PC-9 (cell line): ENCODE data around the gene TMEM217. TPM values are rescaled to one million over a fixed set of nuclear protein-coding genes. Genes with fewer than 3 reads are reported as not detected.

Experiments used
- BruUV-seq: library from RNA; stranded (reverse); fragments of 400-500 nt; replicated peaks from 2 replicates; lab custom pipeline; 2021; lab: Mats Ljungman, UMichigan
- CTCF ChIA-PET: fragments of 300-600 bp; sonication (Branson Sonifier 250); formaldehyde crosslinking; loops from one replicate; lab custom pipeline; 2022; ENCODE audit warnings: antibody characterized with exemption; lab: Charles Lee
- POLR2A ChIA-PET: fragments of 300-600 bp; sonication (Branson Sonifier 250); formaldehyde crosslinking; loops from one replicate; lab custom pipeline; 2022; ENCODE audit warnings: antibody characterized with exemption; ENCODE audit not compliant: unreplicated experiment; lab: Charles Lee
- DNase-seq, 2 experiments: peaks; one replicate each; pipeline versions ENCODE4 v3.0.0 to v3.0.0-alpha.2; 2015 to 2022; ENCODE audit warnings: mixed read lengths in 1 of 2
- H2AFZ ChIP-seq: fragments of 200-600 bp; sonication (generic); 2 replicates; pipeline ENCODE4 v1.8.1; 2017; ENCODE audit warnings: antibody characterized with exemption
- H3F3A ChIP-seq: fragments of 200-600 bp; sonication (generic); 2 replicates; pipeline ENCODE4 v1.8.1; 2017; ENCODE audit warnings: antibody characterized with exemption, mild to moderate bottlenecking, low read depth; ENCODE audit not compliant: insufficient read depth
- H3K27ac ChIP-seq: fragments of 200-600 bp; sonication (generic); 2 replicates; pipeline ENCODE4 v1.6.1; 2016; ENCODE audit warnings: mixed run types
- H3K27me3 ChIP-seq: fragments of 200-600 bp; sonication (generic); 2 replicates; pipeline ENCODE4 v1.6.1; 2016; ENCODE audit warnings: low read depth, mixed run types; ENCODE audit not compliant: insufficient read depth
- H3K36me3 ChIP-seq: fragments of 200-600 bp; sonication (generic); 2 replicates; pipeline ENCODE4 v1.6.1; 2016; ENCODE audit warnings: low read depth, mixed run types
- H3K4me1 ChIP-seq: fragments of 200-600 bp; sonication (generic); replicated peaks from 2 replicates; pipeline ENCODE4 v1.6.1; 2016; ENCODE audit warnings: mixed run types; ENCODE audit not compliant: insufficient read depth
- H3K4me2 ChIP-seq: fragments of 200-600 bp; sonication (generic); 2 replicates; pipeline ENCODE4 v1.6.1; 2017; ENCODE audit warnings: mixed run types
- H3K4me3 ChIP-seq: fragments of 200-600 bp; sonication (generic); 2 replicates; pipeline ENCODE4 v1.6.1; 2016; ENCODE audit warnings: mixed run types
- H3K79me2 ChIP-seq: fragments of 200-600 bp; sonication (generic); 2 replicates; pipeline ENCODE4 v1.6.1; 2017; ENCODE audit warnings: low read depth, mixed run types
- H3K9me2 ChIP-seq: fragments of 200-600 bp; sonication (generic); 2 replicates; pipeline ENCODE4 v1.8.1; 2017; ENCODE audit warnings: mild to moderate bottlenecking; ENCODE audit not compliant: insufficient read depth
- H3K9me3 ChIP-seq: fragments of 200-600 bp; sonication (generic); 2 replicates; pipeline ENCODE4 v1.8.1; 2016; ENCODE audit warnings: low read depth; ENCODE audit not compliant: insufficient read depth
- H4K20me1 ChIP-seq: fragments of 200-600 bp; sonication (generic); 2 replicates; pipeline ENCODE4 v1.8.1; 2017; ENCODE audit not compliant: insufficient read depth
- EZH2 ChIP-seq: fragments of 200-600 bp; sonication (generic); IDR thresholded peaks from 2 replicates; pipeline ENCODE4 v1.8.0; 2017; ENCODE audit warnings: antibody characterized with exemption, low read depth
- intact Hi-C: fragments of 100-400 bp; cut with micrococcal nuclease; formaldehyde crosslinking; loops from one replicate; pipeline ENCODE4 v1.10.0; 2022; ENCODE audit not compliant: unreplicated experiment
- total RNA-seq: library from RNA; stranded (reverse); gene quantifications from 2 replicates; pipeline ENCODE4 v1.2.3, GENCODE V29; 2021
- TF ChIP-seq, protein P1 (sequence below): fragments of 200-600 bp; sonication (generic); conservative IDR thresholded peaks from 2 replicates; pipeline ENCODE4 v1.6.1; 2017; ENCODE audit warnings: mixed run types, antibody characterized with exemption, mild to moderate bottlenecking, moderate library complexity

TMEM217 gene
- total RNA-seq, 1 experiment from 2014 or later = 4.9 TPM

DNA sequence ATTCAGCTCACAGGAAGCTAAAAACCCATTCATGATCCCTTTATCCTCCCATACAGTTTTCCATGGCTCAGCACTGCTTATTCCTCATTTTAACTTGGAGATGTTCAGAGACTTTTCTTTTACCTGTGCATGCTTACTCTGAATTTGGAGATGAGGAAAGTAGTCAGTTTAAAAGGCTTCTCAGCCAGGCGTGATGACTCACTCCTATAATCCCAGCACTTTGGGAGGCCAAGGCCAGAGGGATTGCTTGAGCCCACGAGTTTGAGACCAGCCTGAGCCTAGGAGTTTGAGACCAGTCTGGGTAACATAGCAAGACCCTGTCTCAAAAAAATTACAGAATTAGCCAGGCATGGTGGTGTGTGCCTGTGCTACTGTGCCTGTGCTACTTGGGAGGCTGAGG lies 30.3 kb upstream of the TMEM217 start:
- H2AFZ ChIP-seq = no peak overlapping the region
- peaks cover 10% of the 10 kb centered on the region for H3K36me3 ChIP-seq
- no peak overlapping the region for H3K27ac ChIP-seq
- POLR2A ChIA-PET = no interaction called here
- CTCF ChIA-PET = no interaction called here
- no peaks in the 10 kb centered on the region for H4K20me1 ChIP-seq
- H3K9me2 ChIP-seq = no peaks in the 10 kb centered on the region
- H3F3A ChIP-seq = no peaks in the 10 kb centered on the region
- no peaks in the 10 kb centered on the region for H3K4me1 ChIP-seq
- intact Hi-C loops = no loop called here
- peak in 1 of 2 experiments; percentile 17 for DNase-seq
- H3K27me3 ChIP-seq = no peaks in the 10 kb centered on the region
- TF ChIP-seq, protein P1, sequence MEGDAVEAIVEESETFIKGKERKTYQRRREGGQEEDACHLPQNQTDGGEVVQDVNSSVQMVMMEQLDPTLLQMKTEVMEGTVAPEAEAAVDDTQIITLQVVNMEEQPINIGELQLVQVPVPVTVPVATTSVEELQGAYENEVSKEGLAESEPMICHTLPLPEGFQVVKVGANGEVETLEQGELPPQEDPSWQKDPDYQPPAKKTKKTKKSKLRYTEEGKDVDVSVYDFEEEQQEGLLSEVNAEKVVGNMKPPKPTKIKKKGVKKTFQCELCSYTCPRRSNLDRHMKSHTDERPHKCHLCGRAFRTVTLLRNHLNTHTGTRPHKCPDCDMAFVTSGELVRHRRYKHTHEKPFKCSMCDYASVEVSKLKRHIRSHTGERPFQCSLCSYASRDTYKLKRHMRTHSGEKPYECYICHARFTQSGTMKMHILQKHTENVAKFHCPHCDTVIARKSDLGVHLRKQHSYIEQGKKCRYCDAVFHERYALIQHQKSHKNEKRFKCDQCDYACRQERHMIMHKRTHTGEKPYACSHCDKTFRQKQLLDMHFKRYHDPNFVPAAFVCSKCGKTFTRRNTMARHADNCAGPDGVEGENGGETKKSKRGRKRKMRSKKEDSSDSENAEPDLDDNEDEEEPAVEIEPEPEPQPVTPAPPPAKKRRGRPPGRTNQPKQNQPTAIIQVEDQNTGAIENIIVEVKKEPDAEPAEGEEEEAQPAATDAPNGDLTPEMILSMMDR = no peak
- TF ChIP-seq EZH2 = no peak
- H3K4me2 ChIP-seq = no peak overlapping the region
- BruUV-seq = no TSS peak
- H3K4me3 ChIP-seq = no peak overlapping the region
- no peaks in the 10 kb centered on the region for H3K79me2 ChIP-seq
- no peaks in the 10 kb centered on the region for H3K9me3 ChIP-seq

- ChIA-PET POLR2A (no interaction called here), CTCF (no interaction called here)
- no peaks in the 10 kb centered on the region for H3F3A ChIP-seq
- no peak overlapping the region for H3K4me3 ChIP-seq
- no TSS peak for BruUV-seq
- no peaks in the 10 kb centered on the region for H3K27me3 ChIP-seq
- no peak overlapping the region for H3K4me2 ChIP-seq
- no peak for TF ChIP-seq EZH2
- TF ChIP-seq, protein P1 = no peak
- no peak overlapping the region for H2AFZ ChIP-seq
- H4K20me1 ChIP-seq = no peaks in the 10 kb centered on the region
- no peaks in the 10 kb centered on the region for H3K79me2 ChIP-seq
- no peaks in the 10 kb centered on the region for H3K4me1 ChIP-seq
- H3K9me2 ChIP-seq = no peaks in the 10 kb centered on the region
- intact Hi-C loops = no loop called here
- H3K36me3 ChIP-seq = peaks cover 10% of the 10 kb centered on the region
- DNase-seq = no peak
- no peaks in the 10 kb centered on the region for H3K9me3 ChIP-seq
- no peak overlapping the region for H3K27ac ChIP-seq
Observed at GRCh38 chr6:37287519-37288157, 29.7 kb upstream of the TMEM217 start.

DNA sequence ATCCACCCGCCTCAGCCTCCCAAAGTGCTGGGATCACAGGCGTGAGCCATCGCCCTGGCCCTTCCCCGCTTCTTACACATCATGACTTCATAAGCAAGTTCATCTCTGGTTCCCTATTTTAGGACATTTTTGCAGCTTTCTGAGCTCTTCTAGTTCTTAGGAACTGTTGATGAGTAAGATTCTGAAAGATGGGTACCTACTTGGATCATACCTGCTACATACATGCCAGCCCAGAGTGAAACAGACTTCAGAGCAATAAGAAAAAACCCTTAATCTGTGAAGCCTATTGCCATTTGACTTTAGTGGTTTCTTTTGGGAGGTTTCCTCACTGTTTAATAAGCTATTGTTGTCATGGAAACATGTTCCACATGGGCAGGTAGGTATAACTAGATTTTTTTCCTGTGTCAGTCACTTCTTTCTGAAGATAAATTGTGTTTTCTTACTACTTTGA lies 27.9 kb upstream of the TMEM217 start:
- no peaks in the 10 kb centered on the region for H3K79me2 ChIP-seq
- no peak overlapping the region for H2AFZ ChIP-seq
- H3K4me3 ChIP-seq = no peak overlapping the region
- H3K9me3 ChIP-seq = no peaks in the 10 kb centered on the region
- H3K27ac ChIP-seq = no peak overlapping the region
- H3K4me2 ChIP-seq = no peak overlapping the region
- POLR2A ChIA-PET = no interaction called here
- CTCF ChIA-PET = no interaction called here
- no peaks in the 10 kb centered on the region for H3K9me2 ChIP-seq
- no TSS peak for BruUV-seq
- H3K4me1 ChIP-seq = no peaks in the 10 kb centered on the region
- H3K27me3 ChIP-seq = no peaks in the 10 kb centered on the region
- H3F3A ChIP-seq = no peaks in the 10 kb centered on the region
- no peak for TF ChIP-seq EZH2
- TF ChIP-seq, protein P1 = no peak
- intact Hi-C loops = no loop called here
- peaks cover 10% of the 10 kb centered on the region; the same call in 1 of the 2 replicates for H3K36me3 ChIP-seq
- no peaks in the 10 kb centered on the region for H4K20me1 ChIP-seq
- DNase-seq = no peak
